Fibroblast of lung (primary cell): ENCODE measurements around the gene LAMA4.

Experiments
- CTCF ChIP-seq, 2 donors: IDR thresholded peaks in 1 of 2; conservative IDR thresholded peaks in 1 of 2; 1 replicate in 1 of 2; 2 replicates in 1 of 2; pipeline ENCODE4 v1.5.1; 2011 to 2012; ENCODE audit warnings: low read length in 2 of 2, control low read depth in 1 of 2, inconsistent platforms in 1 of 2, low read depth in 1 of 2, mild to moderate bottlenecking in 1 of 2
- EZH2 ChIP-seq: IDR thresholded peaks from 2 replicates; pipeline ENCODE4 v1.5.1; 2012; ENCODE audit warnings: low read length, control low read depth, mild to moderate bottlenecking; ENCODE audit errors: missing control alignments

GRCh38 chr6:112183271-112183671 lies 71.1 kb downstream of the LAMA4 start:
- TF ChIP-seq EZH2 (no peak), CTCF (conservative IDR thresholded peaks at IDR 0.05 in 1 of 2, IDR thresholded peaks at IDR 0.05 in 1 of 2; ENCODE audit: low read depth in 1 of 2, low read length in 2 of 2) (no peak)
